GM19043 (cell line): ENCODE measurements around the gene CST5.
"Not testable (repeated sequence)": the region's sequence is repeated elsewhere in the genome, so short reads cannot be mapped to it uniquely, and the experiment has no call there.

Experiments used
- ATAC-seq: cut with Tn5 transposase; IDR thresholded peaks from one replicate; pipeline ENCODE4 v1.9.1; 2021; ENCODE audit warnings: low read depth; ENCODE audit not compliant: unreplicated experiment

Gene CST5, protein sequence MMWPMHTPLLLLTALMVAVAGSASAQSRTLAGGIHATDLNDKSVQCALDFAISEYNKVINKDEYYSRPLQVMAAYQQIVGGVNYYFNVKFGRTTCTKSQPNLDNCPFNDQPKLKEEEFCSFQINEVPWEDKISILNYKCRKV

DNA sequence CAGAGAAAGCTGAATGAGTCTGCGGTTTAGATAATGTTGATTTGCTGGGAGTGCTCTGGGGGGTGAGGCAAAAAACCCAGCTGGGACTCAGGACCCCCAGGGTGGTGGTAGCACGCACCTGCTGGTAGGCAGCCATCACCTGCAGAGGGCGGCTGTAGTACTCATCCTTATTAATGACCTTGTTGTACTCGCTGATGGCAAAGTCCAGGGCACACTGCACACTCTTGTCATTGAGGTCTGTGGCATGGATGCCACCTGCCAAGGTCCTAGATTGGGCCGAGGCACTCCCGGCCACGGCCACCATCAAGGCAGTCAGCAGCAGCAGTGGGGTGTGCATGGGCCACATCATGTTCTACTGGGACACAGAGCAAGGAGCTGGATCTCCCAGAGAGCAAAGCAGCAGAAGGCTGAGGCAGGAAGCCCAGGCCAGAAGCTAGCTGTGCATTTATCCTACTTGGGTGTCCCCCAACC is at the start of gene CST5:
CST5 (minus strand) TSS at position 421 of the 471 bp plus-strand sequence; CDS start at position 349, 72 bp downstream.
- ATAC-seq, result no peak

DNA sequence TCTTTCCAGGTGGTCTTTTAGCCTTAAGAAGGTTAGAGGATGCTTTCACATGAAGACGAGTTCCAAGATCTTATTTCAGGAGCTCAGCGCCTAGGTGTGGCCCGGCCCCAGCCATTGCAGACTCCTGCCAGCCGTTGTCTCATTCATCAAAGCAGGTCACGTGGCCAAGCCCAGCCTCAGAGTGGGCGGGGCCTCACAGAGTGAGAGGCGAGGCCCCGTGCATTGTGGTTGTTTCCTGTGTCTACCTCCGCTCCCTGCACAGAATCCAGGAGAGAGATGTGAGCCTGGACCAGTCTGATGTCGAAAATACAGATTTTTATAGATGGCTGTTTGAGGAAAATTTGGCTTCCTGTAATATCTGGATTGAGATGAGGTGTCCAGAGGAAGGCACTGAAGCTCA is 49.2 kb upstream of the CST5 start:
- no peak for ATAC-seq

DNA sequence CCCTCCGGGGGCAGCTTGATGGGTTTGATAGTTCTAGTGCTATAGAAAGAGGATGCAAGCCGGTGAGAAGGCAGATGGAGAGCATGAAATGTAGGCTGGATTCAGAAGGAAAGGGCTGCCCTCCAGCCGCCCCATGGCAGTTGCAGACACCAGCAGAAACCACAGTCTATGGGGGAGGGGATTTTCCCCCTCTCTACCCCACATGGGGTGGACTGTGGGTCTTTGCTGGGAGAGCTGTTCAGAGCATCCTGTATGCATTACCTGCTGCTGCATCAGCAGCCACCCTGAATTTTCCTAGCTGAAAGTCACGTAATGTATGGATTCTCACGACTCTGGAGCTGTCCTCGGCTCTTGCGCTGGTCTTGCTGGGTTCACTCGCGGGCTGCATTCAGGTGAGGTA is 48.8 kb upstream of the CST5 start:
- no peak for ATAC-seq

DNA sequence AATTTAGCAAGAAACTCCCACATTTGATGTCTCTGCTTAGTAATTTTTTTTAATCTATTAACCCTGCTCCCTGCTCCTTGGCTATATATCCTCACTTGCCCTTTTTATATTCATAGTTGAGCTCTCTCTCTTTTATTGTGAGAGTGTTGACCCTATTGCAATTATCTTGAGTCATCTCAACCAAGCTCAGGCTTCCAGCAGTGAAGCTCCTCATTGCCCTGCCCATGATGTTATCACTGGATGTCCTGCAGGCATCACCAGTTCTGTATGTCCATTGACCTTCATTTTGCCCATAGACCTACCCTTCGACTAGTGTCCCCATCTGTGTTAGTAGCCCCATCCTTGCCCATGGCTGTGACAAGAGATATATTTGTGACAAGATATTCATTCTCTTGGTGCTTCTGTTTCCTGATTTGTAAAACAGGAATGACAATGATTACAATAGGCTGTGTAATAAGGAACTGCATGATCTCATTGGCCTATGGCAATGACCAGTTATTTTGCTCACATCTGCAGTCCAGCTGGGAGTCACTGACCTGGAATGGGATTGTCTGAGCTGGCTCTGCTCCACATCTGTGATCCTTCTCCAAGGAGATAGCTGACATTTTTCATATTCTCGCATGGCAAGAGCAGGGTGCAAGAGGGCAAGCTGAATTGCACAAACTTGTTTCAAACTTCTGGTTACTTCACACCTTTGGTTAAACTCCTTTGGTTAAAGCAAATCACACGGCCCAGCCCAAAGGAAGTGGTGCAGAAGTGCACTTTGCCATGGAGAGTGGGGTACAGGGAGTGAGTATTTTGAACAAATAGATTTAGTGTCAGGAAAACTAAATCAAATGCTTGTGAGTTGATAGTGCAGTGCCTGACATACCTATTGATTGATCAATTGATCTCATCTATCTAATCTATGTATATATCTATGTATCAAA is 47.7 kb upstream of the CST5 start:
- no peak for ATAC-seq

DNA sequence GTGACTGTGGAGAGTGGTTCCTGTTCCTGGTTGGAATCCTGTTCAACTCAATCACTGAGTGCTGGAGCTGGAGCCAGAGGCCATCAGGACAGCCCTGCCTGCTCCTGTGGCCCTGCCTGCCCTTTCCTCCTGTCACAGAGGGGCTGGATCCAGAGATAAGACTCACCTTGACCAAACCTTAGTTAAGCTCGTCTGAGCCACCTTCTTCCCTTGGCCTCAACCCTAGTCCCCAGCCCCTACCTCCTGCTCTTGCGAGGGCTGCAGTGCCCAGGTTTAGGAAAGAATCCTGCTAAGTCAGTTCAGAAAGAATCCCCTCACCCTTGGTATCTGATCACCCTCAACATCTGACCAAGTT is 47.0 kb upstream of the CST5 start:
- no peak for ATAC-seq

DNA sequence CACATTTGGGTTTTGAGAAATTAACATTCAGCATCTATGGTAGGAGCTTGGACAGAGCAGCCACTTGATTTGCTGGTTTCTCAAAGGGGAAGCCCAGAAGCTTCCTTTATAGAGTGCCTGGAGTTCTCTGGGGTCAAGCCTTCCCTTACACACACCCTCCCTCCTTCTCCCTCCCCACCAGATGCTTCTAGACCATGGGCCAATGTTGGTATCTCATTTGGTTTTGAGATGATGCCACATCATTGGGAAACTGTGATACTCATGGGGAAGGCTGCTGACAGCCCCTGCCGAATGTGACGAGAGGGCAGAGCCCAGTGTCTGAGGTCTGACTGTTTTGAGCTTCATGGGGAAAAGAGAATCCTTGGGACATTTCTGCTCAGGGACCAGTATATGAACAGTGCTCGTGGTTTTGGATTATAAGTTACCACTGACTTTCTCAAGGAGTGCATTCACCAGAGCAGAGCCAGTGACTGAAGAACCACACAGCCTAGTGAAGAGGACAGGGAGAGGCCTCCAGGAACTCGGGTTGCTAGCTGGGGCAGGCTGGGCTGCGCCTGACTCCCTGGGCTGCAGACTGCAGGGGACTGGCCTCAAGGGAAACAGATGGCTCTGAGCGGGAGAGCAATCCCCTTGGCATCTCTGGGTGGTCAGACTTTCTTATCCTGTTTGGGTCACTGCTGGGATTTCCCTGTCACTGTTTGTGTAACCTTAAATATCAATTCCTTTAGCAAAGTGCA is 46.4 kb upstream of the CST5 start:
- no peak for ATAC-seq

DNA sequence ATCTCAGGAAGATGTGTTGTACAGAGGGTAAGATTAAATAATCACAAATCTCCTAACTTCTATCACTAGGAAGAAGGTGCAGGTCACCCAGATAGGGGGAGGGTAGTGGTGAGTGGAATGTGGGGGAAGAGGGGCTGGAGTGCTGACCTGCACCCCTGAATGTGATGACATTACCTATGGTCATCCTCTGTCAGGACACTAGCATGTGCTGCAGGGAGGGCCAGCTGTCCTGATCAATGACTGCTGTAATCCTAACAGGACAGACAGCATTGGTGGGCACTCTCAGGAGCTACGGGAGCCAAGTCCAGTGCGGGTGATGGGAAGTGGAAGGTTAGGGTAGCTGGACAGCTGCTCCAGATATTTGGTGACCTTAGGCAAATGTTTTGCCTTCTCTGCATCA is 45.2 kb upstream of the CST5 start:
- no peak for ATAC-seq

DNA sequence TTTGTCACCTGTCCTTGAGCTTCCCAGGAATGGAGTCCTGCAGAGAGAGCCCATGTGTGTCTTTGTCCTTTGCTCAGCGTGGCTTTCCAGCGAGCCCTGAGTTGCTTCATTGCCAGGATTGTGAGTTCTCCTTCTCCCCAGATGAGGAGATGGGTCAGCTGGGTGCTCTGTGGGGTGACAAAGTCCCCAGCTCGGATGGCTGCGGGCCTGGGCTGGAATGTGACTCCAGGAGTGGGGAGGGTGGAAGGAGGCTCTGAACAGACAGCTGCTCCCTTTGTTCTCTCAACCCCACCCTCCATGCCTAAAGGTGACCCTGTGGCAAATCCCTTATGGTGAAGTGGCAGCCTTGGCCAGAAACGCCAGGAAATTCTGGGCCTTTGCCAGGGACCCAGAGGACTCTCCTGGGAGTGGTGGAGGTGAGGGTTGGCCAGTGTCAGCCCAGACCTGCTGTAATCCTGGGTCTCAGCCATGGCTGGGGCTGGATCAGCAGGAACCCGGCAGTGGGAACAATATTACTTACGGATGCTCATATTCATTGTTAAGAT is 44.4 kb upstream of the CST5 start:
- no peak for ATAC-seq

DNA sequence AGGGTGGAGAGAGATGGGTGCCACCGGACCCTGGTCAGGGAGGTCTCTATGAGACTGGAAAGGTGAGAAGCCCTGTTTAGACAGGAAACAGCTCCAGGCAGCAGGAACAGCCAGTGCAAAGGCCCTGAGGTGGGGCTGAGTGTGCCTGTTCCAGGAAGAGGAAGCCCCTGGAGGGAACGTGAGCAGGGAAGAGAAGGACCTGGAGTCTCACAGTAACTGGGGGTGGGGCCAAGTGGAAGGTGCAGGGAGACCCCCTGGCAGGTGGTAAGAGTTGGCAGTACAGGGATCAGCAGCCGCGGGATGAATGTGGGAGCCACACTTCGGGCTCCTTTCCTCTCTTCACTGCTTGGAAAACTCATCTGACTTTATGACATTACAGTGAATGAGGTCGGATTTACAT is 43.8 kb upstream of the CST5 start:
- no peak for ATAC-seq

DNA sequence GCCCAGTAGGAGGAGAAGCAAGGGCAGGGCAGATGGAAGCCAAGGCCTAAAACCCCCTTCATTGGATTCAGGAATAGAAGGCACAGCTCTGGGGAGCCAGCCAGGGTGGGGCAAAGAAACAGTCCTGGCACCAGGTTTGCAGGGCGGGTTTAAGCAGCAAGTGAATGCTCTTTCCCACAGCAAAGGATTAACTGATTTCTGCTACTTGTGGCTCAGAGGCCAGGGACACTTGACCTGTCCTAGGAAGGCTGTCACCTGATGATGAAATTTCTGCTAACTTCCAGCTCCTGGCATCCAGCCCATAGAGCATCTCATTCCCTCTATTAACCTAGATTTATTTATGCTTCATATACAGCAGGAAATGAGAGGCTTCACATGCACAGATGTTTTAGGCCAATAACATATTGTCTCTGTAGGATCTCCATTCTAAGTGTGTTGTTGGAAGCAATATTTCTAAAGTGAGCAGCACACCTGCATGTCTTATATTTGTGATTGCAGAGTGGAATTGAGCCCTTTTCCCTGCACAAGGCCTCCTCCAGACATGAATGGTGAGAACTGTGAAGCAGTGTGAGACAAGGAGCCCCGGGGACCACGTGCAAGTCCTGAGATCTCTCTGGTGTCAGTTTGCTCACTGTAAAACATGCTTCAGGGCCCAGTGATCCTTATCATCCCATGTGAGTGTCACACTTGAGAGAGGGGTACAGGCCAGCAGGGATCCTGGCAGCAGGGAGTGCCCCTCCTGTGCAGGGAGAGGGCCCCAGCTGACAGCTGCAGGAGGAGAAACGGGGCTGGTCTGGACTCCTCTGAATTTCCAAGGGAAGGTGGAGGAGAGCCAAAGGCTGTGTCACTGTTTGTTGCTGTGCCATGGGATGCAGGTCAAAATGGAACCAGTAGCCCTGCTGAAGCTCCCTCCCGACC is 41.1 kb upstream of the CST5 start:
- no peak for ATAC-seq

DNA sequence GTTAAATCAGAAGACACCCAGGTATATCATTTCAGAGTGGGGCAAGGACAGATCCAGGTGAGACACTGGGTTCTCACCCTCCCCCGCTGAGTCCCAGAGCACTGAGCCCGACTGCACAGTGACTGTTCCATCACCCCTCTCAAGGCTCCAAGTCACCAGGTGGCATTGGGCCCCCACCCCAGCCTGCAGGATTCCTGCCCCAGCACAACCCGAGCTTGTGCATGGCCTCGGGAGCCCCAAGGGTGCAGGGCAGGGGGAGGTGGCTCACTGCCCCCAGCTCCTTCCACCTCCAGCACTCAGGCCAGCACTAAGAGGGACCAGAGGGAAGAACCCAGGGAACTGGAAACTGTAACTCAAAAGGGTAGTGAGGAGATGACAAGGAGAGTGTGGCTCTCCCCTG is 39.3 kb upstream of the CST5 start:
- ATAC-seq, result no peak

DNA sequence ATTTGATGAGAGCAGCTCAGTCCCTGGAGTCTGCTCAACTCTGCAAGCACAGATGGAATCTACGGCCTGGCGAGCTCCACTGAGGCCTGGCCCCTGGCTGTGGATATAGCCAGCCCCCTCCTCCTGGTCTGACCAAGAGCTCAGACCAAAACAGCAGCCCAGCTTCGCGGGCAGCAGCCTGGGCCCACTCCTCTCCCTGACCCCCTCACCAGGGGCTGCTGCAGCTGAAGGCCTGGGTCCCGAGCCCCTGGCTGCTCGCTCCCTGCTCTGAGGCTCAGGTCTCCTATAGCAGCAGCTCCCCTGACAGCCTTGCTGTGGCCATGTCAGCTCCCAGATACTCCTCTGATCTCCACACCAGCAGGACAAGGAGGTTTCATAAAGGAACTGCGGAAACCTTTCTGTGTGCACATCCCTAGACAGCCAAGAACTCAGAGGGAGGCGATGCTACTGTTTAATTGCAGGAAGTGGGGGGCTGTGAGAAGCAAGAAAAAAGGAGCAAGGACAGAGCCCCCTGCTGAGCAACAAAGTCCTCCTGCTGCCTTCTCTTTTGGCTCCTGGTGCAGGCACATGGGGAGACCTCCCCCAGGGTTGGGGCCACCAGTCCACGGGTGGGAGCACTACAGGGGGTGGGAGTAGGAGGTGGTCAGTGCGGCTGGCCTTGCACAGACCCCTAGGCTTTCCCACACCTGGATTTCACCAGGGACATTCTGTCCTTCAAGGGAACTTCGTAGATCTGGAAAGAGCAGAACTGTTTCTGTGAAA is 38.7 kb upstream of the CST5 start:
- no peak for ATAC-seq

DNA sequence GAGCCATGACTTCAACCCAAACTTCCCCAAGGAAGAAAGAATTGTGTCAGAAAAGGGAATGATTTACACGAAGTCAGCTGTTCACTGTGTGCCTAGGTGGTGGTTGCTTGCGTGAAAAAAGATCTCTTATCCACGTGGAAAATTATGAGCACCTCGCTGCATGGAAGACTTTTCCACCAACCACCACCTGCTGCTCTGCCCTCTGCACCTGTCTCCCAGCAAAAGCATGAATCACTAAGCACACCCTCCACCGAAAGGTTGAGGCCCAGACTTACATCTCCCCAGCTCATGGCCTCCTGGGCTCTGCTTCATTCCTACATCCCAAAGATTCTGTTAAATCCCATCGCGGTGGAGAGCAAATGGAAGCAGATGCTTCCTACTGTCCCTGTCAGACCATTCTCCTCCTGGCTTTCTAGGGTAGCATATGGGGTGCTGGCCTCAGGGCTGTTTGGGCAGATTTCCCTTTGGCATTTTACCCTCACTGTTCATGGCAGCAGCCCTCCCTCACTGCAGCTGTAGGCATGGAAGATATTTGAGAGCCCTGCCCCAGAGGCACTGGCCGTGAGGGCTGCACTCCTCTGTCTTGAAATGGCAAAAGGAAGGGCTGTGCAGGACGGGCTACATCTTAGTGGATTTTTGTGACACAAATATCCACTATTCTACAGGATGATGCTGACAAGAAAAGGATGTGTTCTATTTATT is 37.6 kb upstream of the CST5 start:
- ATAC-seq, result no peak

DNA sequence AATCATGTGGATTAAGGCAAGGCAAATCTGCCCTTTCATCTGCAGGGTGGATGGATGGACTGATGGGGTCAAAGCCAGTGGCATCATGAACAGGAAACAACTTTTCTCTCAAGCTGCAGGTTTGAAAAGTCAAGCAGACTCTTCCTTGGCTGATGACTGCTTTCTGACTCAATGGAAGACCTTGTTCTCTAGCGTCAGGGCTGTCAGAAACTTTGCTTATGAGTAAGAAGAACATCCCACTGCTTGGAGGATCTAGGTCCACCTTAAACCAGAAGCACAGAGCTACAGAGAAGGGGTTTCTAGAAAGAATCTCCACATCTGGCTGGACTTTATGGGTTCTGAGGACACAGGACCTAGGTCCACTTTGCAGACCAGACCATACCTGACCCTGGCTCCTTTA is 36.3 kb upstream of the CST5 start:
- ATAC-seq, result no peak

DNA sequence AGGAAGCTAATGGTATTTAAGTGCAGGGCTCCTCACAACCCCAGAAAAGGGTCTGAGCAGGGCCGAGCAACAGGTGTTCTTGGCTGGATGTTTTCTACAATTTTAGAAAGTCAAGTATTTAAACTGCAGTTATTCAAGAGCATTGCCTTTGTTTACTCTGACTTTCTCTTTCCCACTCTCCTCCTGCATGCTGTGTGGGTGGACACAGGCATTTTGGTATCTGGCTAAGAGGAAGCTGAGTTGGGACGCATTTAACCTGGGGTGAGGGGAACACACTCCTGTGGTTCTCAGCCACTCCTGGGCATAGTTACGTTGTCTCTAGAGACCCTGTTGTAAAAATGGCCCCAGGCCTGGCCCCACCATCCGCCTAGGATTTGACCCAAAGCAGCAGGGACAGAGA is 34.9 kb upstream of the CST5 start:
- not testable (repeated sequence) for ATAC-seq

DNA sequence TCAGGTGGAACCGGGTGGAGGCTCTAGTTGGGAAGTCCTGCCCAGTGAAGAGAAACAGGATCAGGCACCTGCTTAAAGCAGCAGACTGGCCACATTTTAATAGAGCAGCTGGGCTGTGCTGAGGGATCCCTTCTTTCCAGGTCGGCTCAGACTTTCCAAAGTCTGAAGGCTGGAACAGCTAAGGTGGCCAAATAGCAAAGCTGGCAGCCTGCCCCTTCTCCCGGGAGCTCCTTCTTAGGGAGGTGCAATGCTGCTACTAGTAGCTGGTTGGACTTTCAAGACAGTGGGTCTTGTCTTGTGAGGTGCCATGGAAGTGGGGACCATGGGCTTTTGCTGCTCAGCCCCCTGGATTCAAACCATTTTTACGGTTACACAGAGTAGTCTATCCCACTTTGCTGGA is 30.7 kb upstream of the CST5 start:
- no peak for ATAC-seq

DNA sequence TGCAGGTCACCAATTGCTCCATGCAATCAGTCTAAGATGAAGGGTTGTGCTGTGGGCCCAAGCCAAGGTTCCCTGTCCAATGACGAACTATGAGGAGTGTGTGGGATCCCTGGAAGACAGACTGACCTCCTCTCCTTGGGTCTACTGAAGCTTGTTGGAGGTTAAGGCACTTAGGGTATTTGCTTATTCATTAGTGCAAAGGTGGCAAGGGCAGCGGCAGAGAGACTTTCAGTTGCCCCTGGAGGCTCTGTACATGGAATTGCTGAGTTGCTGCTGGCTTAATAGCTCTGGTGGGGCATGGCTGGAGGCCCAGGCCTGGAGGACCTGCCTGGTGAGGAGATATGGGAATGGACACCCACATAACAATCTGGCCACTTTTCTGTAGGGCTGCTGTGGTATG is 29.8 kb upstream of the CST5 start:
- ATAC-seq, result no peak

DNA sequence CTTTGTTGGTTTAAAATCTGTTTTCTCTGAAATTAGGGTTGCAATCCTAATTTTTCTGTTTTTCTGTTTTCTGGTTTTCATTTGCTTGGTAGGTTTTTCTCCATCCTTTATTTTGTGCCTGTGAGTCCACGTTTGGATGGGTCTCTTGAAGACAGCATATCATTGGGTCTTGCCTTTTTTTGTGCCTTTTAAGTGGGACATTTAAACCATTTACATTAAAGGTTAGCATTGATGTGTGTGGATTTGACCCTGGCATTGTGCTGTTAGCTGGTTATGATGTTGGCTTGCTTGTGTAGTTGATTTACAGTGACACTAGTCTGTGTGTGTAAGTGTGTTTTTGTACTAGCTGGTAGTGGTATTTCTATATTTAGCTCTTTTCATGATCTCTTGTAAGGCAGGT is 28.0 kb upstream of the CST5 start:
- ATAC-seq, result no peak

DNA sequence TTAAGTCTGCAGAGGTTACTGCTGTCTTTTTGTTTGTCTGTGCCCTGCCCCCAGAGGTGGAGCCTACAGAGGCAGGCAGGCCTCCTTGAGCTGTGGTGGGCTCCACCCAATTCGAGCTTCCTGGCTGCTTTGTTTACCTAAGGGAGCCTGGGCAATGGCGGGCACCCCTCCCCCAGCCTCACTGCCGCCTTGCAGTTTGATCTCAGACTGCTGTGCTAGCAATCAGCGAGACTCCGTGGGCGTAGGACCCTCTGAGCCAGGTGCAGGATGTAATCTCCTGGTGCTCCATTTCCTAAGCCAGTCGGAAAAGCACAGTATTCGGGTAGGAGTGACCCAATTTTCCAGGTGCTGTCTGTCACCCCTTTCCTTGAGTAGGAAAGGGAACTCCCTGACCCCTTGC is 22.8 kb upstream of the CST5 start:
- not testable (repeated sequence) for ATAC-seq
